ENCODE measurements around the gene L3MBTL4.
A peak's percentile ranks its signal among the peaks of the same experiment; 100 is the strongest.

Gene L3MBTL4

GRCh38 chr18:6366776-6367175 is 47.9 kb downstream of the L3MBTL4 start:
- DNase-seq = no peak

- DNase-seq = no peak
Measured at GRCh38 chr18:6365385-6365784, 49.3 kb downstream of the L3MBTL4 start.

- no peak for DNase-seq
Measured at GRCh38 chr18:6363216-6363615, 51.5 kb downstream of the L3MBTL4 start.

GRCh38 chr18:6362559-6363129 is 52.1 kb downstream of the L3MBTL4 start:
- no peak for DNase-seq

GRCh38 chr18:6357668-6358067 is 57.0 kb downstream of the L3MBTL4 start:
- DNase-seq = no peak

GRCh38 chr18:6355789-6356589 is 58.7 kb downstream of the L3MBTL4 start:
- peak in 3 of 56 donors; percentile 3 to 24 (median 18) for DNase-seq

- no peak for DNase-seq
Measured at GRCh38 chr18:6352275-6352674, 62.4 kb downstream of the L3MBTL4 start.

GRCh38 chr18:6342990-6343389 is 71.7 kb downstream of the L3MBTL4 start:
- DNase-seq = no peak

GRCh38 chr18:6341709-6342108 is 73.0 kb downstream of the L3MBTL4 start:
- DNase-seq = no peak

GRCh38 chr18:6341303-6341702 is 73.4 kb downstream of the L3MBTL4 start:
- DNase-seq = no peak

GRCh38 chr18:6340121-6340520 is 74.6 kb downstream of the L3MBTL4 start:
- DNase-seq = no peak

- no peak for DNase-seq
Measured at GRCh38 chr18:6336239-6336638, 78.5 kb downstream of the L3MBTL4 start.

- no peak for DNase-seq
Measured at GRCh38 chr18:6333981-6334380, 80.7 kb downstream of the L3MBTL4 start.

GRCh38 chr18:6331872-6332271 is 82.8 kb downstream of the L3MBTL4 start:
- no peak for DNase-seq

GRCh38 chr18:6330786-6331185 is 83.9 kb downstream of the L3MBTL4 start:
- DNase-seq = no peak

GRCh38 chr18:6328621-6329010 is 86.1 kb downstream of the L3MBTL4 start:
- no peak for DNase-seq

- no peak for DNase-seq
Measured at GRCh38 chr18:6327895-6328620, 86.7 kb downstream of the L3MBTL4 start.

- no peak for DNase-seq
Measured at GRCh38 chr18:6327485-6327884, 87.2 kb downstream of the L3MBTL4 start.

- no peak for DNase-seq
Measured at GRCh38 chr18:6326566-6326965, 88.1 kb downstream of the L3MBTL4 start.

- DNase-seq = no peak
Measured at GRCh38 chr18:6323319-6323889, 91.3 kb downstream of the L3MBTL4 start.

- no peak for DNase-seq
Measured at GRCh38 chr18:6315517-6316331, 99.0 kb downstream of the L3MBTL4 start.

All from nucleus accumbens (tissue), 56 donors.